ENCODE measurements around the gene EBF3. TPM values are rescaled to one million over a fixed set of nuclear protein-coding genes. Genes with fewer than 3 reads are reported as not detected.

Gene EBF3
- total RNA-seq, 1 experiment from 2014 or later, result 0.64 TPM

- ChIA-PET POLR2A (no interaction called here), CTCF (no interaction called here)
- TF ChIP-seq CTCF (IDR thresholded peaks at IDR 0.05) (no peak), REST (IDR thresholded peaks at IDR 0.05; ENCODE audit: insufficient read depth in 1 of 2, low read depth in 2 of 2, low read length in 1 of 2) (no peak), TCF7L2 (IDR thresholded peaks at IDR 0.05; ENCODE audit: low read depth, low read length) (no peak), SIN3A (IDR thresholded peaks at IDR 0.05; ENCODE audit: borderline replicate concordance, insufficient read depth, low read depth, low read length) (no peak), POLR2AphosphoS5 (IDR thresholded peaks at IDR 0.05; ENCODE audit: low read depth, low read length) (no peak)
- DNase-seq (ENCODE audit: low read depth, low spot score) (no peak), ATAC-seq (0 out of 2 replicates have a peak, but pooled peaks have one; percentile 26)
- Histone ChIP-seq H3K4me1 (ENCODE audit: control insufficient read depth, insufficient read depth, low read length) (no peaks in the 10 kb centered on the region), H3K4me3 (ENCODE audit: low read depth in 2 of 2, low read length in 2 of 2) (no peak overlapping the region), H3K36me3 (ENCODE audit: control insufficient read depth, insufficient read depth, low read length) (no peaks in the 10 kb centered on the region), H3K27me3 (ENCODE audit: control insufficient read depth, insufficient read depth, low read length) (no peaks in the 10 kb centered on the region), H3K27ac (ENCODE audit: low read length) (no peak overlapping the region), H3K9me3 (ENCODE audit: control insufficient read depth, insufficient read depth, low read depth, low read length) (no peaks in the 10 kb centered on the region)
- intact Hi-C loops (cut with micrococcal nuclease; ENCODE audit: unreplicated experiment), result no loop called here
- BruUV-seq (replicated peaks), result no TSS peak
- in situ Hi-C loops (cut with HindIII; ENCODE audit: low pct_unique_long_range_greater_than_20kb, low sequenced_read_pairs), result no loop called here
These were observed 178.5 kb downstream of the EBF3 start for GRCh38 chr10:129785536-129785981.

Small RNAs within 50 kb of the gene (microRNA-seq; reads per million reads assigned to microRNA genes)
- not detected for gene MIR4297 (ENCODE audit: unreplicated experiment)

Other genes with a start within 250 kb of the EBF3 start
- 1.0 TPM for gene C10orf143, start 146.6 kb upstream of the EBF3 start, total RNA-seq (2021; ENCODE audit: unreplicated experiment)
- gene GLRX3, start 172.1 kb upstream of the EBF3 start, total RNA-seq (2021; ENCODE audit: unreplicated experiment), result 188 TPM